ENCODE results near the gene ZIC5.

Gene ZIC5

GRCh38 chr13:99929866-99930265 is 41.7 kb downstream of the ZIC5 start:
- no peak for TF ChIP-seq ZFX (IDR thresholded peaks at IDR 0.05)
- no peak for TF ChIP-seq CTCF (conservative IDR thresholded peaks at IDR 0.05)
- no peak overlapping the region for H3K27ac ChIP-seq

DNA sequence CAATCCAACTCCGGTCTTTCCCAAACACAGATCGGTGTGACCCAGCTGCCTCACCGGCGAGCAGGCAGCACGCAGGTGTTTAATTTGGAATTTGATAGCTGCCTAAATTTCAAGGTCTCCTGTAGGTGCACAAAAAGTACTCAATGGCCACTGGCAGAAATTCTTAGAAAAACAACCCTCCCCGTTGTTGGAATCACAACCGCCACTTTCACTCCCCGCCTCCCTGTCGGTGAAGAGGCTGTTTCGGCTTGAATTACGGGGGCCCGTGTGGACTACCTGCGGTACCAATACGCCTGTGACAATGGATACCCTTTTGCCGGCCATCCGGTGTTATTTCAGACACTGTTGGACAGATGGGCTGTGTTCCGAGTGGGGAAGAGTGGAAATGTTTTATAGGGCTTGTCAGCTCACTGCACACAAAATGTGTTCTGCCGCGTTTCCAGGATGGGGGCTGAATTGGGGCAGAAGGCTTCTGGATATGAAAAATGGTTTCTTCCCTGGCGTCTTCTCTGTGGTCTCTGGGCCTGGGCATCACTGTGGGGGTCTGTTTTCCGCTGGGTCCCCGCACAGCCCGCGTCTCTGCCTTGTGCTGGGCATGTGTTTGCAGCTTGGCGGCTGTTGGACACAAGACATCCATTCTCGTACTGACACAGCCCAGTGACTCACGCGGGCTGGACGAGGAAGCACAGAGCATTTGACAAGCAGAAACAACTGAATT is 45.4 kb downstream of the ZIC5 start:
- no peak for TF ChIP-seq CTCF (conservative IDR thresholded peaks at IDR 0.05)
- no peak for TF ChIP-seq ZFX (IDR thresholded peaks at IDR 0.05)
- no peak overlapping the region for H3K27ac ChIP-seq

DNA sequence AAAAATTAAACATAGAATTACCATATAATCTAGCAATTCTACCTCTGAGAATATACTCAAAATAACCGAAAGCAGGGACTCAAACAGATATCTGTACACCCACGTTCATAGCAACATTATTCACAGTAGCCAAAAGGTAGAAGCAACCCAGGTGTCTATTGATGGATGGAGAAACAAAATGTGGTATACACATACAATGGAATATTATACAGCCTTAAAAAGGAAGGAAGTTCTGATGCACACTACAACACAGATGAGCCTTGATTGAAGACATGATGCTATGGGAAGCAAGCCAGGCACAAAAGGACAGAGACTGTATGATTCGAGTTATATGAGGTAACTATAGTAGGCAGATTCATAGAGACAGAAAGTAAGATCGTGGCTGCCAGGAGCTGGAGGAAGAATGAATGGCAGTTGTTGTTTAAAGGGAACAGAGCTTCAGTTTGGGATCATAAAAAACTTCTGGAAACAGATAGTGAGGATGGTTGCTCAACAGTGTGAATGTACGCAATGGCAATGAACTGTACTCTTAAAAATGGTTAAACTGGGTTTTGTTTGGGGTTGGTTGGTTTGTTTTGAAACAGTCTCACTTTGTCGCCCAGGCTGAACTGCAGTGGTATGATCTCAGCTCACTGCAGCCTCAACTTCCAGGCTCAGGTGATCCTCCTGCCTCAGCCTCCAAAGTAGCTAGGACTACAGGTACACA is 47.5 kb downstream of the ZIC5 start:
- H3K27ac ChIP-seq = no peak overlapping the region
- TF ChIP-seq ZFX (IDR thresholded peaks at IDR 0.05) (no peak), CTCF (conservative IDR thresholded peaks at IDR 0.05) (no peak)

DNA sequence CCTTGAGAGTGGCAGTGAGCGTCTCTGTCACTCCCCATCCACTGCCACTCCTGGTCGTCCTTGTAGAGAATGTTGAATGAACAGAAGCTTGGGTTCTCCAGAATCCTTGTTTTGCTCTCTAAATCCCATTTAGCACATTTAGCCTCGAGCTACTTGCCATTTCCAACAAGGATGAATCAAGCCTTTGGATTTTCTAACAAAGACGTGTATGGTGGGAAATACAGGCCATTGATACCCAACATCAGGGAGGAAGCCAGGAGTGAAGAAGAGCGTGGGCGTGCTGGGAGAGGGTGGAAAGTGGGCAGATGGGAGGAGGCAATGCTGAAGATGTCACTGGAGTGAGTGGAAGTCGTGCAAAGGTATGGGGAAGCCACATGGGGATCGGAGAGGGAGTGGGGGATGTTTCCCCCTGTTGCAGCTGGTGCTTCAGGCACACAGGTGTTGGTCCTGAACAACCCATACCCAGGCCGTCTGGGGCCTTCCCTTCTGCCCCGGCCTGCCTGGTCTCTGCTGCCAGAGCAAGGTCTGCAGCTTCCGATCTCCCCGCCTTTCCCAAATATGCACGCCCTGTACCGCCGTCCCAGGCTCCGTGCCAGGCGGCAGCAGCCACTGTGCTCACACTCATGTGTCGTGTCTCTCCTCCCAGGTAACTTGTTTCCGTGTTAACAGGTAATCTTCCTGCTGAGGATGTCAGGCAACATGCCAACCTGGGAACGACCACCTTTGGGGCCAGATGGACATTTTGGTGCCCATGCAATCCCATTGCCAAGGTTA is 48.7 kb downstream of the ZIC5 start:
- TF ChIP-seq CTCF (conservative IDR thresholded peaks at IDR 0.05) (no peak), ZFX (IDR thresholded peaks at IDR 0.05) (no peak)
- H3K27ac ChIP-seq = no peak overlapping the region

- no peak overlapping the region for H3K27ac ChIP-seq
- TF ChIP-seq ZFX (IDR thresholded peaks at IDR 0.05) (no peak), CTCF (conservative IDR thresholded peaks at IDR 0.05) (no peak)
These were observed 52.4 kb downstream of the ZIC5 start for GRCh38 chr13:99919132-99919531.

GRCh38 chr13:99916366-99917103 is 55.0 kb downstream of the ZIC5 start:
- H3K27ac ChIP-seq = peak overlapping the region; percentile 3; the same call in 1 of the 2 replicates
- TF ChIP-seq ZFX (IDR thresholded peaks at IDR 0.05) (no peak), CTCF (conservative IDR thresholded peaks at IDR 0.05) (peak; percentile 90)

Measured in C4-2B (cell line).